ENCODE data around the gene DNER.

The DNER gene

DNA sequence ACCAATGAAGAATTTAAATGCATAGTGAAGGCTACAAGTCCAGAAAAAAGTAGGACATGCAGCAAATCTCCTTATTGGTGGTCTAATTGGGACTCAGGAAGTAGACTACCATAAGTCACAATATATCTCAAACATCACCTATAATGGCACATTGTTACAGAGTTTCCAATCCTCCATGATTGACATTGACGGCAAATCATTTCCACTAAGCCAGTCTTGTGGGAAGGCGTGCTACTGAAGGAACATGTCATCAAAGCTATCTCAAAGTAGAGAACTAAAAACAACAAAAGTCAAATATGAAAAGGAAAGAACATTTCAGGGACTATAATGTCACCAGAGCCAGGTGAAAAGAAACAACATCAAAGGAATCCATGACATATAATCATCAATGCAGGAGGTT is 276.9 kb downstream of the DNER start:
- no peak overlapping the region for H3K27ac ChIP-seq
- no peaks in the 10 kb centered on the region for H3K4me1 ChIP-seq
- H3K4me2 ChIP-seq (ENCODE audit: low read length) = no peak overlapping the region
- no peak overlapping the region for H3K4me3 ChIP-seq (ENCODE audit: low read depth, low read length)
- H2AFZ ChIP-seq = no peak overlapping the region
- no peak overlapping the region for H3K9ac ChIP-seq
- H3K36me3 ChIP-seq (ENCODE audit: control insufficient read depth, insufficient read depth, low read length) = no peaks in the 10 kb centered on the region
- no peaks in the 10 kb centered on the region for H3K27me3 ChIP-seq (ENCODE audit: control insufficient read depth, insufficient read depth, low read length)
- H3K79me2 ChIP-seq = no peaks in the 10 kb centered on the region
- no peaks in the 10 kb centered on the region for H3K9me3 ChIP-seq (ENCODE audit: control insufficient read depth, low read length)
- TF ChIP-seq, protein P1, sequence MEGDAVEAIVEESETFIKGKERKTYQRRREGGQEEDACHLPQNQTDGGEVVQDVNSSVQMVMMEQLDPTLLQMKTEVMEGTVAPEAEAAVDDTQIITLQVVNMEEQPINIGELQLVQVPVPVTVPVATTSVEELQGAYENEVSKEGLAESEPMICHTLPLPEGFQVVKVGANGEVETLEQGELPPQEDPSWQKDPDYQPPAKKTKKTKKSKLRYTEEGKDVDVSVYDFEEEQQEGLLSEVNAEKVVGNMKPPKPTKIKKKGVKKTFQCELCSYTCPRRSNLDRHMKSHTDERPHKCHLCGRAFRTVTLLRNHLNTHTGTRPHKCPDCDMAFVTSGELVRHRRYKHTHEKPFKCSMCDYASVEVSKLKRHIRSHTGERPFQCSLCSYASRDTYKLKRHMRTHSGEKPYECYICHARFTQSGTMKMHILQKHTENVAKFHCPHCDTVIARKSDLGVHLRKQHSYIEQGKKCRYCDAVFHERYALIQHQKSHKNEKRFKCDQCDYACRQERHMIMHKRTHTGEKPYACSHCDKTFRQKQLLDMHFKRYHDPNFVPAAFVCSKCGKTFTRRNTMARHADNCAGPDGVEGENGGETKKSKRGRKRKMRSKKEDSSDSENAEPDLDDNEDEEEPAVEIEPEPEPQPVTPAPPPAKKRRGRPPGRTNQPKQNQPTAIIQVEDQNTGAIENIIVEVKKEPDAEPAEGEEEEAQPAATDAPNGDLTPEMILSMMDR (IDR thresholded peaks at IDR 0.05) = no peak

DNA sequence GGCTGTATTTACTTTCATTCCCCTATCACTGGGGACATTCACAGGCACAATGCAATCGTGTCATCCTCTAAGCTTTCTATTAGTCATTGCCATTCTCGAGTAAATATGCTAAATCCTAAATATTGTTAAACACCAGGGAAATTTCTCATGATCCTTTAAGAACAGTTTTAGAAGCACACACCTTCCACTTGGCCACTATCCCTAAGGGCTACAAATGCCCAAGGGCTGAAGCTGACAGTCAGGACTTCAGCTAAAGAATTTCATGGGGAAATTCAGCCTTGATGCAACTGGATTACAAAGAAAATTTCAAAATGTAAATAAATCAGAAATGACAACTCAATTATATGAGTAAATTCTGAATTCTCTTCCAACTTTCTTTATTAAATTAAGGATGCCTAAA is 280.2 kb downstream of the DNER start:
- no peak overlapping the region for H3K27ac ChIP-seq
- no peaks in the 10 kb centered on the region for H3K27me3 ChIP-seq (ENCODE audit: control insufficient read depth, insufficient read depth, low read length)
- H3K9ac ChIP-seq = no peak overlapping the region
- no peak overlapping the region for H3K4me2 ChIP-seq (ENCODE audit: low read length)
- H3K79me2 ChIP-seq = no peaks in the 10 kb centered on the region
- H3K4me3 ChIP-seq (ENCODE audit: low read depth, low read length) = no peak overlapping the region
- H3K4me1 ChIP-seq = no peaks in the 10 kb centered on the region
- TF ChIP-seq, protein P1 (IDR thresholded peaks at IDR 0.05) = no peak
- H3K36me3 ChIP-seq (ENCODE audit: control insufficient read depth, insufficient read depth, low read length) = no peaks in the 10 kb centered on the region
- no peak overlapping the region for H2AFZ ChIP-seq
- no peaks in the 10 kb centered on the region for H3K9me3 ChIP-seq (ENCODE audit: control insufficient read depth, low read length)

DNA sequence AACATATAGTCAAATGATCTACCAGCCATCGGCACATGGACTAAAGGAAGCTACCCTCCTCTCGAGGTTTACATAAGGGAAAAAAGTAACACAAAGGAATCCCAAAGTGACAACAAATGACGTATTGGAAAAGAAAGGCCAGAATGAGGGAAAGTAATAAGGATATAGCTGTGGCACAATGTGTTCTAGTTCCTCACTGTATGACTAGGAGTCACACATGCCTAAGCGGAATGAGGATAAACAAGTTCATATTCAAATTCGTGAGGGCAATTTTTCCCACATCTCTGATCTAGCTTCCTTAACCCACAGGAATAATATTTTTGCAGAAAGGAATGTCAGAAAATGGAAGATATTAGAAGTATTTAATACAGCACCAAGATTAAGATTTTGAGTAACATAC is 281.0 kb downstream of the DNER start:
- Histone ChIP-seq H3K4me2 (ENCODE audit: low read length) (no peak overlapping the region), H3K9me3 (ENCODE audit: control insufficient read depth, low read length) (no peaks in the 10 kb centered on the region), H3K4me1 (no peaks in the 10 kb centered on the region), H3K36me3 (ENCODE audit: control insufficient read depth, insufficient read depth, low read length) (no peaks in the 10 kb centered on the region), H3K27ac (no peak overlapping the region), H3K9ac (no peak overlapping the region), H3K79me2 (no peaks in the 10 kb centered on the region), H2AFZ (no peak overlapping the region), H3K27me3 (ENCODE audit: control insufficient read depth, insufficient read depth, low read length) (no peaks in the 10 kb centered on the region), H3K4me3 (ENCODE audit: low read depth, low read length) (no peak overlapping the region)
- TF ChIP-seq, protein P1 (IDR thresholded peaks at IDR 0.05) = no peak

DNA sequence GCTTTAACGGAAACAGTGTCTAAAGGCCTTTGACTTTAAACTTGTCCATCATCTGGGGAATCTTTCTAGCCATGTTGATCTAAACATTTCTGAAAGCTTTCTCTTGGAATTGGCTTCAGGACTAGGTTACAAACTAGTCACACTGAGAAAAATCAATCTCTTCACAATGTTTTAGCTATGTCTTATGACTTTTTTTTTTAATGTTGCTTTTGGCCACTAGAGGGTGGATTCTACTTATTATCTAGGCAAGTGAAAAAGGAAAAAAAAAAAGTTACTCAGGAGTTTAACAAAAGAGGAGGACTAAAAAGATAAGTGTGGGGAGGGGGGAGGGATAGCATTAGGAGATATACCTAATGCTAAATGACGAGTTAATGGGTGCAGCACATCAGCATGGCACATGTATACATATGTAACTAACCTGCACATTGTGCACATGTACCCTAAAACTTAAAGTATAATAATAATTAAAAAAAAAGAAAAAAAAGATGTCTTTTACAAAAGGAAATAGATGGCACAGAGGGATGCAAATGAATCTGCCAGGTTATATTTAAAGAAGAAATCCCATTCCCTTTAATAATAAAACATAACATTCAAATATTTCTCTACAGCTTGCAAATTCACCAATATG is 282.9 kb downstream of the DNER start:
- Histone ChIP-seq H3K9me3 (ENCODE audit: control insufficient read depth, low read length) (no peaks in the 10 kb centered on the region), H3K9ac (no peak overlapping the region), H2AFZ (no peak overlapping the region), H3K27me3 (ENCODE audit: control insufficient read depth, insufficient read depth, low read length) (no peaks in the 10 kb centered on the region), H3K27ac (no peak overlapping the region), H3K79me2 (no peaks in the 10 kb centered on the region), H3K4me2 (ENCODE audit: low read length) (no peak overlapping the region), H3K4me1 (no peaks in the 10 kb centered on the region), H3K4me3 (ENCODE audit: low read depth, low read length) (no peak overlapping the region), H3K36me3 (ENCODE audit: control insufficient read depth, insufficient read depth, low read length) (no peaks in the 10 kb centered on the region)
- TF ChIP-seq, protein P1 (IDR thresholded peaks at IDR 0.05) = peak; percentile 47

DNA sequence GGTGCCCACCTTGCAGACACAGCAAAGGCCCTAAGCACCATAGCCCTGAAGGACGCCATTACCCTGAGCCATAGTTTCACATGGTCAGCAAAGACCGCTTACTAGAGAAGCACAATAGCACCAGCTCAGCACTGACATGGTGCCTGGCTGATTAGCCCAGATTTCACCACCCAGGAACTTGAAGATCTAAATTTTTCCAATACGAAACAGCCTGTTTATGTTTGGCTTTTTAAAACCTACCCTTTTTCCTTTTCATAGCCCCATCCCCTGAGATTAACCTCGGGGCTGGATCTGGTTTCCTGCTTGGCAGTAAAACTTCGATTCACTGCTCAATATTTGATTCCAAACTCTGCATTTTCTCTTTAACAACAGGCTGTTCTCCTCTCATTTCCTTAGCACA is 284.8 kb downstream of the DNER start:
- Histone ChIP-seq H3K79me2 (no peaks in the 10 kb centered on the region), H3K9ac (no peak overlapping the region), H3K4me2 (ENCODE audit: low read length) (no peak overlapping the region), H2AFZ (no peak overlapping the region), H3K9me3 (ENCODE audit: control insufficient read depth, low read length) (no peaks in the 10 kb centered on the region), H3K27ac (no peak overlapping the region), H3K27me3 (ENCODE audit: control insufficient read depth, insufficient read depth, low read length) (no peaks in the 10 kb centered on the region), H3K4me1 (no peaks in the 10 kb centered on the region), H3K4me3 (ENCODE audit: low read depth, low read length) (no peak overlapping the region), H3K36me3 (ENCODE audit: control insufficient read depth, insufficient read depth, low read length) (no peaks in the 10 kb centered on the region)
- TF ChIP-seq, protein P1 (IDR thresholded peaks at IDR 0.05) = no peak
